Mucosa of rectum (tissue), 2 donors: ENCODE results near the gene OCA2.

ENCODE experiments used
- H3K27ac ChIP-seq, 2 donors: one replicate each; pipeline ENCODE4 v1.7.0; 2013; ENCODE audit warnings: inconsistent platforms in 2 of 2, low read depth in 2 of 2, low read length in 2 of 2
- H3K27me3 ChIP-seq, 2 donors: one replicate each; pipeline ENCODE4 v1.7.0; 2013; ENCODE audit warnings: low read length in 2 of 2; ENCODE audit not compliant: control insufficient read depth in 2 of 2, insufficient read depth in 2 of 2
- H3K36me3 ChIP-seq, 2 donors: one replicate each; pipeline ENCODE4 v1.7.0; 2013; ENCODE audit warnings: low read length in 2 of 2; ENCODE audit not compliant: control insufficient read depth in 2 of 2, insufficient read depth in 2 of 2
- H3K4me1 ChIP-seq, 2 donors: one replicate each; pipeline ENCODE4 v1.7.0; 2013; ENCODE audit warnings: low read length in 2 of 2, mild to moderate bottlenecking in 1 of 2; ENCODE audit not compliant: control insufficient read depth in 2 of 2, insufficient read depth in 2 of 2
- H3K4me3 ChIP-seq, 2 donors: one replicate each; pipeline ENCODE4 v1.7.0; 2013; ENCODE audit warnings: low read length in 2 of 2
- H3K9ac ChIP-seq, 2 donors: one replicate each; pipeline ENCODE4 v1.7.0; 2013; ENCODE audit warnings: low read length in 2 of 2, low read depth in 1 of 2, mild to moderate bottlenecking in 1 of 2
- H3K9me3 ChIP-seq, 2 donors: one replicate each; pipeline ENCODE4 v1.7.0; 2013; ENCODE audit warnings: low read length in 2 of 2; ENCODE audit not compliant: control insufficient read depth in 2 of 2
- donor health status: healthy.
- donor health status: Normal muscosa, but diverticular disease.

OCA2 gene

GRCh38 chr15:28131400-28131799 is 32.3 kb upstream of the OCA2 start:
- H3K27ac ChIP-seq = no peak overlapping the region
- no peak overlapping the region for H3K9ac ChIP-seq
- peaks cover 47 to 51% of the 10 kb centered on the region in 2 donors for H3K36me3 ChIP-seq
- H3K9me3 ChIP-seq = no peaks in the 10 kb centered on the region
- no peaks in the 10 kb centered on the region for H3K27me3 ChIP-seq
- H3K4me3 ChIP-seq = no peak overlapping the region
- no peaks in the 10 kb centered on the region for H3K4me1 ChIP-seq

GRCh38 chr15:28130651-28131050 is 31.5 kb upstream of the OCA2 start:
- Histone ChIP-seq H3K4me1 (no peaks in the 10 kb centered on the region), H3K9me3 (no peaks in the 10 kb centered on the region), H3K4me3 (no peak overlapping the region), H3K27ac (no peak overlapping the region), H3K36me3 (peaks cover 47 to 51% of the 10 kb centered on the region in 2 donors), H3K9ac (no peak overlapping the region), H3K27me3 (no peaks in the 10 kb centered on the region)

GRCh38 chr15:28129231-28129848 is 30.2 kb upstream of the OCA2 start:
- H3K27ac ChIP-seq = no peak overlapping the region

GRCh38 chr15:28128031-28128430 is 28.9 kb upstream of the OCA2 start:
- Histone ChIP-seq H3K4me1 (no peaks in the 10 kb centered on the region), H3K9ac (no peak overlapping the region), H3K9me3 (no peaks in the 10 kb centered on the region), H3K36me3 (peaks cover 49 to 55% of the 10 kb centered on the region in 2 donors), H3K4me3 (no peak overlapping the region), H3K27ac (no peak overlapping the region), H3K27me3 (no peaks in the 10 kb centered on the region)

More at GRCh38 chr15:28129231-28129848, 30.2 kb upstream of the OCA2 start:
- H3K9ac ChIP-seq = no peak overlapping the region
- no peaks in the 10 kb centered on the region for H3K9me3 ChIP-seq
- H3K4me1 ChIP-seq = no peaks in the 10 kb centered on the region
- peaks cover 47 to 53% of the 10 kb centered on the region in 2 donors for H3K36me3 ChIP-seq
- no peak overlapping the region for H3K4me3 ChIP-seq
- H3K27me3 ChIP-seq = no peaks in the 10 kb centered on the region

- Histone ChIP-seq H3K4me1 (no peaks in the 10 kb centered on the region), H3K27ac (no peak overlapping the region), H3K27me3 (no peaks in the 10 kb centered on the region), H3K4me3 (no peak overlapping the region), H3K9me3 (no peaks in the 10 kb centered on the region), H3K36me3 (peaks cover 43 to 54% of the 10 kb centered on the region in 2 donors), H3K9ac (no peak overlapping the region)
These were observed 27.9 kb upstream of the OCA2 start for GRCh38 chr15:28127036-28127435.

- Histone ChIP-seq H3K36me3 (peaks cover 38 to 49% of the 10 kb centered on the region in 2 donors), H3K9me3 (no peaks in the 10 kb centered on the region), H3K27ac (no peak overlapping the region), H3K27me3 (no peaks in the 10 kb centered on the region), H3K4me3 (no peak overlapping the region), H3K9ac (no peak overlapping the region), H3K4me1 (no peaks in the 10 kb centered on the region)
These were observed 26.8 kb upstream of the OCA2 start for GRCh38 chr15:28125673-28126651.

- no peaks in the 10 kb centered on the region for H3K4me1 ChIP-seq
- H3K4me3 ChIP-seq = no peak overlapping the region
- no peaks in the 10 kb centered on the region for H3K9me3 ChIP-seq
- H3K27me3 ChIP-seq = no peaks in the 10 kb centered on the region
- no peak overlapping the region for H3K9ac ChIP-seq
- H3K36me3 ChIP-seq = peaks cover 42 to 51% of the 10 kb centered on the region in 2 donors
- H3K27ac ChIP-seq = no peak overlapping the region
These were observed 25.7 kb upstream of the OCA2 start for GRCh38 chr15:28124841-28125240.

- Histone ChIP-seq H3K36me3 (peaks cover 35 to 44% of the 10 kb centered on the region in 2 donors), H3K27ac (no peak overlapping the region), H3K4me3 (no peak overlapping the region), H3K9me3 (no peaks in the 10 kb centered on the region), H3K4me1 (no peaks in the 10 kb centered on the region), H3K27me3 (no peaks in the 10 kb centered on the region), H3K9ac (no peak overlapping the region)
These were observed 24.4 kb upstream of the OCA2 start for GRCh38 chr15:28123408-28124023.

- no peaks in the 10 kb centered on the region for H3K4me1 ChIP-seq
- no peaks in the 10 kb centered on the region for H3K27me3 ChIP-seq
- H3K36me3 ChIP-seq = peaks cover 36 to 50% of the 10 kb centered on the region in 2 donors
- H3K9ac ChIP-seq = no peak overlapping the region
- no peaks in the 10 kb centered on the region for H3K9me3 ChIP-seq
- no peak overlapping the region for H3K27ac ChIP-seq
- no peak overlapping the region for H3K4me3 ChIP-seq
These were observed 23.2 kb upstream of the OCA2 start for GRCh38 chr15:28122038-28122949.
